Neural cell (in vitro differentiated cells): Measurements from ENCODE around the gene PKP3.

Experiments
- CTCF ChIP-seq: fragments of 450-650 bp; IDR thresholded peaks from 2 replicates; pipeline ENCODE4 v1.5.1; 2014; ENCODE audit warnings: antibody characterized with exemption, mild to moderate bottlenecking, moderate library complexity; ENCODE audit not compliant: poor library complexity, severe bottlenecking
- EZH2 ChIP-seq: fragments of 200-600, 300-800 bp; shearing (Covaris generic), sonication (generic); IDR thresholded peaks from 2 replicates; pipeline ENCODE4 v1.6.1; 2014; ENCODE audit warnings: antibody characterized with exemption, low read length, borderline replicate concordance, mild to moderate bottlenecking; ENCODE audit not compliant: insufficient read depth, poor library complexity, severe bottlenecking
- POLR2AphosphoS5 ChIP-seq: IDR thresholded peaks from 2 replicates; pipeline ENCODE4 v1.6.1; 2012
- SMC3 ChIP-seq: fragments of 450-650 bp; conservative IDR thresholded peaks from 2 replicates; pipeline ENCODE4 v1.6.1; 2014; ENCODE audit warnings: antibody characterized with exemption, mild to moderate bottlenecking, moderate library complexity; ENCODE audit not compliant: poor library complexity
- TAF1 ChIP-seq: IDR thresholded peaks from 2 replicates; pipeline ENCODE4 v1.6.1; 2012; ENCODE audit warnings: low read depth

- no peak for TF ChIP-seq CTCF
- no peak for TF ChIP-seq EZH2
- TF ChIP-seq POLR2AphosphoS5: no peak
- no peak for TF ChIP-seq TAF1
- TF ChIP-seq SMC3: no peak
Measured at GRCh38 chr11:392102-392777, 1.8 kb upstream of the PKP3 start.
